Bronchus fibroblast of lung (primary cell): ENCODE data around the gene FMO4. TPM values are rescaled to one million over a fixed set of nuclear protein-coding genes. Genes with fewer than 3 reads are reported as not detected.

Experiments
- total RNA-seq: library from RNA; depleted of rRNA; stranded (reverse); fragments of >200 nt; gene quantifications from 2 replicates; pipeline ENCODE4 v1.2.3, GENCODE V29; 2015

The FMO4 gene, protein sequence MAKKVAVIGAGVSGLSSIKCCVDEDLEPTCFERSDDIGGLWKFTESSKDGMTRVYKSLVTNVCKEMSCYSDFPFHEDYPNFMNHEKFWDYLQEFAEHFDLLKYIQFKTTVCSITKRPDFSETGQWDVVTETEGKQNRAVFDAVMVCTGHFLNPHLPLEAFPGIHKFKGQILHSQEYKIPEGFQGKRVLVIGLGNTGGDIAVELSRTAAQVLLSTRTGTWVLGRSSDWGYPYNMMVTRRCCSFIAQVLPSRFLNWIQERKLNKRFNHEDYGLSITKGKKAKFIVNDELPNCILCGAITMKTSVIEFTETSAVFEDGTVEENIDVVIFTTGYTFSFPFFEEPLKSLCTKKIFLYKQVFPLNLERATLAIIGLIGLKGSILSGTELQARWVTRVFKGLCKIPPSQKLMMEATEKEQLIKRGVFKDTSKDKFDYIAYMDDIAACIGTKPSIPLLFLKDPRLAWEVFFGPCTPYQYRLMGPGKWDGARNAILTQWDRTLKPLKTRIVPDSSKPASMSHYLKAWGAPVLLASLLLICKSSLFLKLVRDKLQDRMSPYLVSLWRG
- 1.2 and 1.8 TPM in 2 replicates for total RNA-seq

DNA sequence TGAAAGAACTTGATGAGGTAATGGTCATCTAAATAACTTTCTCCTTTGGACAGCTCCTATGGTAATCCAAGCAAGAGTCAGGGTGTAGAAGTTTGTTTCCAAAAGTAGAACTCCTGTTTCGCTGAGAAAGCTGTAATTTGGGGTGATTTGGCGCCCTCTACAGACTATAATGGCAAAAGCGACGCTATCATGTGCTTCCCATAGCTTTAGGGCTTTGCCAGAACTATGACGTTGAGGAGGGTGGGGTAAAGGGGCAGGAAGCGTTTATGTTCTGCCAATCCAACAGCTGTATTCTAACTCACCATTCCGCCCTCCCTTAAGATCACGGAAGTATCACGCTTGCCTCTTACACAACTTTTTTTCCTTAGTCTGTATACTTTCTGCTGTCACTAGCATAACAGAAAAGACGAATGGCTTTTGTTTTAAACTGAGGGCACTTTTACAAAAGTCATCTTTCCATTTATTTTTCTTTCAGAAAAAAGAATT is at the start of gene FMO4:
TSS of gene FMO4 (plus strand) at position 349 of the 486 bp plus-strand sequence. CDS start 5,643 bp downstream, outside the sequence.

Other genes starting within 250 kb of the FMO4 start
- 0.67 and 0.74 TPM in 2 replicates for gene FMO3, start 223.3 kb upstream of the FMO4 start, total RNA-seq
- gene FMO2, start 128.9 kb upstream of the FMO4 start, total RNA-seq: 3.4 and 3.9 TPM in 2 replicates
- gene FMO1, start 65.7 kb upstream of the FMO4 start, total RNA-seq: 1.2 TPM in 1 of 2 replicates, not detected in the other
- gene PRRC2C, start 171.3 kb downstream of the FMO4 start, total RNA-seq: 32.6 and 39.5 TPM in 2 replicates